ENCODE results near the gene GRM5.

The GRM5 gene

GRCh38 chr11:88555018-88555828 lies 510.6 kb downstream of the GRM5 start:
- no peaks in the 10 kb centered on the region for H3K9me3 ChIP-seq (ENCODE audit: insufficient read depth, low read depth, low read length)
- no peak overlapping the region for H3K9ac ChIP-seq (ENCODE audit: low read depth, low read length)
- H3K4me1 ChIP-seq (ENCODE audit: insufficient read depth, low read length), result peaks cover 10% of the 10 kb centered on the region
- no peak overlapping the region for H3K27ac ChIP-seq (ENCODE audit: low read depth, low read length)
- no peaks in the 10 kb centered on the region for H3K36me3 ChIP-seq (ENCODE audit: insufficient read depth, low read length)
- no peak overlapping the region for H3K4me3 ChIP-seq (ENCODE audit: low read length)
- no peaks in the 10 kb centered on the region for H3K27me3 ChIP-seq (ENCODE audit: insufficient read depth, low read length)
- 96% methylated on average over 6 of the region's 7 CpGs for WGBS

DNA sequence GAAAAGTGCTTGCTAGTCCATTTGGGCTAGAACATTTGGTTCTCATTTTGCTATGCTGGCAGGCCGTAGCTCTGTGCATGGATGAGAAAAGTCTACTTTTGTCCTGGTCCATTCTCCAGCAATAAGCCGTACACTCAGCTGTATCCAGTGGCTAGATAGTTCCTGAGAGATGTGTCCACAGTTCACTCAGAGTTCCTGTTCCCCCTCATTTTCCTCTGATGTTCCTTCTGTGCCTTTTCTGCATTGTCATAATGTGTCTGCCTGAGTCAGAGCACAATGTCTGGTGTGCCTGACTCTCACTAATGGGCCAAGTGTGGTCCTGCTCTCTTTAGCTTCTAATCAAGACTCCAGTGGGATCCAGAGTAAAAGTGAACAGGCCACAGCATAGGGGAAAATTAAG lies 512.6 kb downstream of the GRM5 start:
- H3K4me1 ChIP-seq (ENCODE audit: insufficient read depth, low read length), result peaks cover 10% of the 10 kb centered on the region
- H3K27me3 ChIP-seq (ENCODE audit: insufficient read depth, low read length), result no peaks in the 10 kb centered on the region
- H3K4me3 ChIP-seq (ENCODE audit: low read length), result no peak overlapping the region
- 89% methylated on average over 2 of the region's 2 CpGs for WGBS
- H3K9me3 ChIP-seq (ENCODE audit: insufficient read depth, low read depth, low read length), result no peaks in the 10 kb centered on the region
- no peak overlapping the region for H3K9ac ChIP-seq (ENCODE audit: low read depth, low read length)
- H3K27ac ChIP-seq (ENCODE audit: low read depth, low read length), result no peak overlapping the region
- no peaks in the 10 kb centered on the region for H3K36me3 ChIP-seq (ENCODE audit: insufficient read depth, low read length)

DNA sequence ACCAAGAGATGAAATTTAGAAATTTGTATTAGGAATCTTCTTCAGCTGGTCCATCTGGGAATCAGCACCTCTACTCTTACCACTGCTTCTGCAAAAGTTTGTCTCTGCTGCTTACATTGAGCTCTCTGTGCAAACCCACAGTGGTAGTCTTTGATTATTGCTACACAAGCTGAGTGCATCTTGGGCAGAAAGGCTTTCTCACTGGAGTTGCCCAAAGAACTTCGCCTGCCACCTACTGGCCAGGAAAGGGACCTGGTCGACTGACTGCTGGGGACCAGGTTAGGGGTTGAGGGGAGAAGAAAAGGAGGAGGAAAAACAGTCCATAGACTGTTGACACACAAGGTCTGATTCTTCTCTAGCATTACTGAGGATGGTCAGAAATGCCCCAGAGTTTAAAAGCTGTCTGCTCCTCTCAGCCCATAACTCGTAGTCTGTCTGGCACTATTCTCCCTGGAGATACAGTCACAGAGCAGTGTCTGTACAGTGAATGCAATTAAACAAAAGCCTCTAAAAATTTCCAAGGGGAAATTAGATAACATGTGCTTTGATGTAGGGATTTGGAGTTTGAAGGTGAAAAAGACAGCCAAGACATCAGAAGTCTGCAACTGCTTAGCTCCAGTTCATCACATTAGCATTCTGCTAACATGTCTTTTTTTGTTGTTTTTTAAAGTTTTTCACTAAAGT lies 513.3 kb downstream of the GRM5 start:
- H3K9ac ChIP-seq (ENCODE audit: low read depth, low read length), result no peak overlapping the region
- H3K27me3 ChIP-seq (ENCODE audit: insufficient read depth, low read length), result no peaks in the 10 kb centered on the region
- H3K27ac ChIP-seq (ENCODE audit: low read depth, low read length), result no peak overlapping the region
- H3K4me1 ChIP-seq (ENCODE audit: insufficient read depth, low read length), result peaks cover 10% of the 10 kb centered on the region
- no peaks in the 10 kb centered on the region for H3K9me3 ChIP-seq (ENCODE audit: insufficient read depth, low read depth, low read length)
- H3K4me3 ChIP-seq (ENCODE audit: low read length), result no peak overlapping the region
- WGBS, result 35% methylated on average over 3 of the region's 3 CpGs
- no peaks in the 10 kb centered on the region for H3K36me3 ChIP-seq (ENCODE audit: insufficient read depth, low read length)

GRCh38 chr11:88544656-88545280 lies 521.0 kb downstream of the GRM5 start:
- no peak overlapping the region for H3K27ac ChIP-seq (ENCODE audit: low read depth, low read length)
- no peaks in the 10 kb centered on the region for H3K4me1 ChIP-seq (ENCODE audit: insufficient read depth, low read length)
- H3K27me3 ChIP-seq (ENCODE audit: insufficient read depth, low read length), result no peaks in the 10 kb centered on the region
- H3K36me3 ChIP-seq (ENCODE audit: insufficient read depth, low read length), result no peaks in the 10 kb centered on the region
- no peaks in the 10 kb centered on the region for H3K9me3 ChIP-seq (ENCODE audit: insufficient read depth, low read depth, low read length)
- WGBS, result 88% methylated on average over 3 of the region's 3 CpGs
- H3K9ac ChIP-seq (ENCODE audit: low read depth, low read length), result no peak overlapping the region
- H3K4me3 ChIP-seq (ENCODE audit: low read length), result no peak overlapping the region

DNA sequence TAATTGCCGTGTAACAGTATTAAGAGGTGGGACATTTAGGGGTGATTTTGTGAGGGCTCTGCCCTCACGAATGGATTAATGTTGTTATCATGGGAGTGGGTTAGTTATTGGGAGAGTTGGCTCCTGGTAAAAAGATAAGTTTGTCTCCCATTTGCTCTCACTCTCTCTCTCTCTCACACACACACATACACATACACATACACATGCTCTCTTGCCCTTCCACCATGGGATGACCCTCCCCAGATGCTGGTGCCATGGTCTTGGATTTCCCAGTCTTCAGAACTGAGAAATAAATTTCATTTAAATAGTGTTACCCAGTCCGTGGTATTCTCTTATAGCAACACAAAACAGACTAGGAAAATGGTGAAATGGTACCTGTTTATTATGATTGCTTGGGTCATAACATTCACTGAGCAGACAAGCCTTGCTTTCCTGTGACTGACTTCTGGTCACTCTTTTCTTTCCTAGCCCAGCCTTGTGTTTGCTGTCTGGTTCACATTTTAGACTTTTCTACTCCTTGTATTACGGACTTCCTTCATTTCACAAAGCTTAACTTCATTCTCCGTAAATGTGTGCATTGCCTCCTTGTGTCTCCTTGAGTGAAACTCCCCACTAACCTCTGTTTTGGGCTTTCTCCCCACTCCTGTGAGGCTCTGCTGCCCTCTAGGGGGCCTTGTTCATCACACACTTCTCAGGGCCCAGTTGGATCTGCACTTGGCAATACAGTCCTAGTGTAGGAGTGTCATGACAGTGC lies 521.7 kb downstream of the GRM5 start:
- H3K9me3 ChIP-seq (ENCODE audit: insufficient read depth, low read depth, low read length), result no peaks in the 10 kb centered on the region
- no peaks in the 10 kb centered on the region for H3K36me3 ChIP-seq (ENCODE audit: insufficient read depth, low read length)
- H3K27me3 ChIP-seq (ENCODE audit: insufficient read depth, low read length), result no peaks in the 10 kb centered on the region
- WGBS, result 65% methylated on average over 4 of the region's 5 CpGs
- no peaks in the 10 kb centered on the region for H3K4me1 ChIP-seq (ENCODE audit: insufficient read depth, low read length)
- H3K27ac ChIP-seq (ENCODE audit: low read depth, low read length), result no peak overlapping the region
- no peak overlapping the region for H3K4me3 ChIP-seq (ENCODE audit: low read length)
- H3K9ac ChIP-seq (ENCODE audit: low read depth, low read length), result no peak overlapping the region

DNA sequence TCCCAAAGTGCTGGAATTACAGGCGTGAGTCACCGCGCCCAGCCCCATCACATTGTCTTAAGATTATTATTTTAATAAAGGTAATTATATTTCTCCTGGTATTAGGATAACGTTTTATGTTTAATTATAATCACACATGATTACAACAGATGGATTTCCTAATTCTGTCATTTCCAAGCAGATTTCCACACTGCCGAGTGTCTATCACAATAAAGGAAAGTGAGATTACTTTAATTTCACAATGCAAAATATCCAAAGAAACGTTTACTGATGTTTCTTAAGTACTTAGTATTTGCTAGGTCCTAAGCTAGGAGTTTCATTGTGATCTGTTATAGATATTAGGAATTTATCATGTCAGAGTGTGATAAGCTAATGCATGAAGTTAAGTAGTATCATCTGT lies 524.8 kb downstream of the GRM5 start:
- H3K9me3 ChIP-seq (ENCODE audit: insufficient read depth, low read depth, low read length), result no peaks in the 10 kb centered on the region
- no peaks in the 10 kb centered on the region for H3K27me3 ChIP-seq (ENCODE audit: insufficient read depth, low read length)
- no peak overlapping the region for H3K9ac ChIP-seq (ENCODE audit: low read depth, low read length)
- no peaks in the 10 kb centered on the region for H3K4me1 ChIP-seq (ENCODE audit: insufficient read depth, low read length)
- 88% methylated on average over 2 of the region's 6 CpGs for WGBS
- no peak overlapping the region for H3K4me3 ChIP-seq (ENCODE audit: low read length)
- H3K27ac ChIP-seq (ENCODE audit: low read depth, low read length), result no peak overlapping the region
- H3K36me3 ChIP-seq (ENCODE audit: insufficient read depth, low read length), result no peaks in the 10 kb centered on the region

- Histone ChIP-seq H3K36me3 (ENCODE audit: insufficient read depth, low read length) (no peaks in the 10 kb centered on the region), H3K9ac (ENCODE audit: low read depth, low read length) (no peak overlapping the region)
These were observed 527.7 kb downstream of the GRM5 start for GRCh38 chr11:88538098-88538497.

GRCh38 chr11:88537613-88538012 lies 528.2 kb downstream of the GRM5 start:
- Histone ChIP-seq H3K36me3 (ENCODE audit: insufficient read depth, low read length) (no peaks in the 10 kb centered on the region), H3K9ac (ENCODE audit: low read depth, low read length) (no peak overlapping the region), H3K27ac (ENCODE audit: low read depth, low read length) (no peak overlapping the region), H3K4me1 (ENCODE audit: insufficient read depth, low read length) (no peaks in the 10 kb centered on the region), H3K9me3 (ENCODE audit: insufficient read depth, low read depth, low read length) (no peaks in the 10 kb centered on the region), H3K27me3 (ENCODE audit: insufficient read depth, low read length) (no peaks in the 10 kb centered on the region), H3K4me3 (ENCODE audit: low read length) (no peak overlapping the region)
- WGBS, result 44% methylated on average over 2 of the region's 2 CpGs

More at GRCh38 chr11:88538098-88538497, 527.7 kb downstream of the GRM5 start:
- H3K27me3 ChIP-seq (ENCODE audit: insufficient read depth, low read length), result no peaks in the 10 kb centered on the region
- no peaks in the 10 kb centered on the region for H3K4me1 ChIP-seq (ENCODE audit: insufficient read depth, low read length)
- no CpG with 5 or more reads among the region's 1 CpG for WGBS
- no peaks in the 10 kb centered on the region for H3K9me3 ChIP-seq (ENCODE audit: insufficient read depth, low read depth, low read length)
- H3K27ac ChIP-seq (ENCODE audit: low read depth, low read length), result no peak overlapping the region
- H3K4me3 ChIP-seq (ENCODE audit: low read length), result no peak overlapping the region

DNA sequence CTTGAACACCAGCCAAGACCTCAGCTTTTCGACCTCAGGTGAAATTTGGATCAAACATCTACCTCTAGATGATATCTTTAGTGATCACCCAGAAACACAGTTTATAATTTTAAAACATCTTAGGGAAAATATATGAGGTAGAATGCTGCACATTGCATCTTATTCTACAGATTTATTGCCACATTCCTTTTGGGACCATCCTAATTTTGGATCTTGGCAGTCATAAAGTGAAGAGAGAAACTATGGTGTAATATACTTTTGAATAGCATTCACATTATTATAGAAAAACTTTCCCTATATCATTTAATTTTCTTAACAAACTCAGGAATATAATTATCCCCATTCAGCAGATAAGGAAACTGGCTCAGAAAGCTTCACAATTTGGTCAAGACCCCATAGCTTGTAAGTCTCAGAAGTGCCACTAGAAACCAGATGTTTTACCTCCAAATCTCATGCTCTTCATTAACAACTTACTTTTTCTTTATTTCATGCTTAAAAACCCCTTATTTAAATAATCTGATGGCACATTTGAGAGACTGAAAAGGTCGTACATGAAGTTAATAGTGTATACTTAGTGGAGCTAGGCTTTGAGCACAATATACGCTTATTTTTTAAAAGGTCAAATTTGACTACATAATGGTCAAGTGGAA lies 529.0 kb downstream of the GRM5 start:
- Histone ChIP-seq H3K36me3 (ENCODE audit: insufficient read depth, low read length) (no peaks in the 10 kb centered on the region), H3K4me3 (ENCODE audit: low read length) (no peak overlapping the region), H3K27me3 (ENCODE audit: insufficient read depth, low read length) (no peaks in the 10 kb centered on the region), H3K4me1 (ENCODE audit: insufficient read depth, low read length) (no peaks in the 10 kb centered on the region), H3K9me3 (ENCODE audit: insufficient read depth, low read depth, low read length) (no peaks in the 10 kb centered on the region), H3K9ac (ENCODE audit: low read depth, low read length) (no peak overlapping the region), H3K27ac (ENCODE audit: low read depth, low read length) (no peak overlapping the region)
- 99% methylated on average over 3 of the region's 3 CpGs for WGBS

DNA sequence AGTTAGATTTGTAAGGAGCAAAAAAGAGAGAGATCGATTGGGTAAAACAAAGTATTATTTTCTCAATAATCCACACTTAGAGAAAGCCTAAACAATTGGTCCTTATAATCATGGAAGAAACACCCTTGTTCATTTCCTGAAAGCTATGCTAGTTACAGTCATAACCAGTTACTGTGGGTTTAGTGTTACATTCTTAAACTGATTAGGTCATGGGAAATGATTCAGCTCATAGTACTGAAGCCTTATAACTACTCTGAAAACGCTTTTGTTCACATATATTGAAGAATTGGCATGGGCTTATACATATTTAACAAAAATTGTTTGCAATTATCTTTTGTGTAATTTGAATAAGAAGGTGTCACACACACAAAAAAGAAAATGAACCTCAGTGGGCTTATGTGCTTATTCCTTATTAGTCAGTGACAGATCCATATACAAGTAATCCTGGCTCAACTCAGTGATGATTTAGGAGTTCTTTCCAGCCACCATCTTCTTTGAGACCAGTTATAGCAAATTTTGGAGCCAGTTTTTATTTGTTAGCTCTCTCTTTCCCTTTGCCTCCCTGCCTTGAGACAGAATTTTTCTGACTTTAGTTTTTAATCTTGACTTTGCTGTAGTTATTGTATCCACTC lies 529.8 kb downstream of the GRM5 start:
- no CpG with 5 or more reads among the region's 2 CpGs for WGBS

More for the DNA sequence above, 529.8 kb downstream of the GRM5 start:
- no peak overlapping the region for H3K27ac ChIP-seq (ENCODE audit: low read depth, low read length)
- H3K4me3 ChIP-seq (ENCODE audit: low read length), result no peak overlapping the region
- no peak overlapping the region for H3K9ac ChIP-seq (ENCODE audit: low read depth, low read length)
- H3K4me1 ChIP-seq (ENCODE audit: insufficient read depth, low read length), result no peaks in the 10 kb centered on the region
- H3K27me3 ChIP-seq (ENCODE audit: insufficient read depth, low read length), result no peaks in the 10 kb centered on the region
- no peaks in the 10 kb centered on the region for H3K36me3 ChIP-seq (ENCODE audit: insufficient read depth, low read length)
- no peaks in the 10 kb centered on the region for H3K9me3 ChIP-seq (ENCODE audit: insufficient read depth, low read depth, low read length)
